AG04450 (cell line): ENCODE data around the gene CDH22. TPM values are rescaled to one million over a fixed set of nuclear protein-coding genes. Genes with fewer than 3 reads are reported as not detected.

Experiments
- CTCF ChIA-PET: fragments of 300-600, 350-600 bp; formaldehyde crosslinking; extraction: SDS; loops from one replicate; lab custom pipeline; 2022; ENCODE audit warnings: antibody characterized with exemption, inconsistent platforms; lab: Charles Lee
- POLR2A ChIA-PET: fragments of 350-600 bp; formaldehyde crosslinking; extraction: SDS; loops from one replicate; lab custom pipeline; 2021; ENCODE audit warnings: antibody characterized with exemption, inconsistent platforms; lab: Yijun Ruan, JAX
- DNase-seq: peaks from one replicate; pipeline ENCODE4 v3.0.0-alpha.2; 2011; ENCODE audit warnings: low read depth, low spot score
- H3K27ac ChIP-seq: one replicate; pipeline ENCODE4 v1.5.1; 2012; ENCODE audit warnings: low read depth, low read length, control low read depth
- H3K27me3 ChIP-seq: one replicate; pipeline ENCODE4 v1.6.0; 2012; ENCODE audit warnings: low read length; ENCODE audit not compliant: control insufficient read depth, insufficient read depth
- H3K4me3 ChIP-seq: 2 replicates; pipeline ENCODE4 v1.5.1; 2011; ENCODE audit warnings: mild to moderate bottlenecking, low read depth, low read length, control low read depth
- H3K9me3 ChIP-seq: 2 replicates; pipeline ENCODE4 v1.5.1; 2012; ENCODE audit warnings: low read length; ENCODE audit not compliant: control insufficient read depth, insufficient read depth
- polyA plus RNA-seq: library from polyadenylated mRNA; depleted of rRNA; stranded (reverse); fragments of >200 nt; gene quantifications from 2 replicates; pipeline ENCODE4 v1.2.3, GENCODE V29; 2011
- TF ChIP-seq, protein P1 (sequence below): IDR thresholded peaks from 2 replicates; pipeline ENCODE4 v1.5.1; 2011; ENCODE audit warnings: low read depth, low read length, control low read depth, inconsistent platforms

Gene CDH22
- polyA plus RNA-seq, 1 experiment = not detected

DNA sequence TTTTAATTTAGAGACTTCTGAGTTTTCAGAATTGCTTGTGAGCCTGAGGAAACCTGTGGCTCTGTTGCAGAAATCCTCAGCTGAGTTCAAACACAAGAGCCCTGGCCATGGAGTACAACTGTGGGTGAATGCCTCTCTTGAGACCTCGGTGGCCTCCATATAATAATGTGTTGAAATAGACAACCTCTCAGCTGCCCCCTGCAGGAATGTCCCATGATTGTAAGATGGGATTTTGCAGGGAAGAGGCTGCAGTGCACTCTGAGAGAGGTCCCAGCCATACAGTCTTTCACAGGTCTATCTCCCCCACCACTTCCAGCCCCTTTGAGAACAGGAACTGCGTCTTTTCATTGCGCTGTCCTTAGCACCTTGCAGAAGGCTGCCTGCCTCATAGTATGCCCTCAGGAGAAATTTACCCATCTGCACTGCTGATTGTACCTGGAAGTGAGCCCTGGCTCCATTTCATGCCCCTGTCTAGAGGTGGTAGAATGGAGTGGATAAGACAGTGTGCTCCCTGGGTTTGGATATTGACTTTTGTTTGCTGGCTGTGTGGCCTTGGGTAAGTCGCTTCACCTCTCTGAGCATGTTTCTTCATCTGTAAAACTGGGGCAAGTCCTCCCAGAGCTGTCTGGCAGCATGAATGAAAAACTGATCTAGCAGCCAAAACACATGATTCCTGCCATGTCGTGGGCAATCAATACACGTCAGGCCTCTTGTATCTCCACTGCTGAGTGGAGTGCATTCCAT is 16.8 kb upstream of the CDH22 start:
- TF ChIP-seq, protein P1, sequence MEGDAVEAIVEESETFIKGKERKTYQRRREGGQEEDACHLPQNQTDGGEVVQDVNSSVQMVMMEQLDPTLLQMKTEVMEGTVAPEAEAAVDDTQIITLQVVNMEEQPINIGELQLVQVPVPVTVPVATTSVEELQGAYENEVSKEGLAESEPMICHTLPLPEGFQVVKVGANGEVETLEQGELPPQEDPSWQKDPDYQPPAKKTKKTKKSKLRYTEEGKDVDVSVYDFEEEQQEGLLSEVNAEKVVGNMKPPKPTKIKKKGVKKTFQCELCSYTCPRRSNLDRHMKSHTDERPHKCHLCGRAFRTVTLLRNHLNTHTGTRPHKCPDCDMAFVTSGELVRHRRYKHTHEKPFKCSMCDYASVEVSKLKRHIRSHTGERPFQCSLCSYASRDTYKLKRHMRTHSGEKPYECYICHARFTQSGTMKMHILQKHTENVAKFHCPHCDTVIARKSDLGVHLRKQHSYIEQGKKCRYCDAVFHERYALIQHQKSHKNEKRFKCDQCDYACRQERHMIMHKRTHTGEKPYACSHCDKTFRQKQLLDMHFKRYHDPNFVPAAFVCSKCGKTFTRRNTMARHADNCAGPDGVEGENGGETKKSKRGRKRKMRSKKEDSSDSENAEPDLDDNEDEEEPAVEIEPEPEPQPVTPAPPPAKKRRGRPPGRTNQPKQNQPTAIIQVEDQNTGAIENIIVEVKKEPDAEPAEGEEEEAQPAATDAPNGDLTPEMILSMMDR = peak; percentile 49
- CTCF ChIA-PET = interaction anchor here (0.5 to 1.5 kb wide), 3 partner anchors 20 to 193 kb away, joined by 3 to 5 read pairs (median 3); no protein-coding TSS in a partner anchor
- peaks cover 44% of the 10 kb centered on the region for H3K27me3 ChIP-seq
- H3K4me3 ChIP-seq = no peak overlapping the region
- no peak overlapping the region for H3K27ac ChIP-seq
- POLR2A ChIA-PET = no interaction called here
- no peaks in the 10 kb centered on the region; the same call in 1 of the 2 replicates for H3K9me3 ChIP-seq
- no peak for DNase-seq

DNA sequence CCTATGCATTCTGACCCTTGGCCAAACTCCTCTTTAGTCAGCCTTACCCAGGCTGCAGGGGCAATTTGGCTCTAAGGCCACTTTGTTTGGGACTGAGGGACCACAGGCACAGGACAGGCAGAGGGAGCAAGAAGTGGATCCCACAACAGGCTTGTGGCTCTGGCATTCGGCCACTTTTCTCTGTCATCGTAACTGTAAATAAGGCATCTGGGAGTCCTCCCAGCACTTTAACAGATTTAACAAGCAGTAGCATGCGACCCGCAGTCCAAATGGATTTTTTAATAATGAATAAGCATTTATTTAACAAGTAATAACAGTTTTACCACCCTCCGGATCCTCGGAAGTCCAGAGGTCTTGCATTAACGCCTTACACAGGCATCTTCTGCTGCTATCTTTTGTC is 16.1 kb upstream of the CDH22 start:
- DNase-seq = no peak
- TF ChIP-seq, protein P1 = no peak
- Histone ChIP-seq H3K4me3 (no peak overlapping the region), H3K9me3 (no peaks in the 10 kb centered on the region), H3K27ac (no peak overlapping the region), H3K27me3 (peaks cover 47% of the 10 kb centered on the region)
- CTCF ChIA-PET = interaction anchor here (0.5 to 1.5 kb wide), 2 partner anchors 19 to 192 kb away, joined by 3 to 5 read pairs; no protein-coding TSS in a partner anchor
- POLR2A ChIA-PET = no interaction called here

DNA sequence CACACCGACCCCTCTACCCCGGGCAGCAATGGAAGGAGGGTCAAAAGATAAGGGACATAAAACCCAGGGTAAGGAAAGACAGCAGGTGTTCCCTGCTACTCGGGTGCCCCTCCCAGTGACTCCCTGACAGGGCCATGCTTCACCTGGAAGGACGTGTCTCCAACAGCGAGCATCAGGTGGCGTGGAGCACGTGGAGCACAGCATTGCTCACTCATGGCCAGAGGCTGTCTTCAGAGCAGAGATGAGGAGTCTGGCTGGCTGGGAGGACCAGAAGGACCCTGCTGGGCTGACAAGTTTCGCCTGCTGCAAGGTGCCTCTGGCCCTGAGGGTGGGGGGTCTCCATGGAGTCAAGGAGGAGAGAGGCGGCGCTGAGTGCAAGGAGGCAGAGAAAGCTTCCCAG is 15.3 kb upstream of the CDH22 start:
- Histone ChIP-seq H3K4me3 (no peak overlapping the region), H3K27me3 (peaks cover 50% of the 10 kb centered on the region), H3K27ac (no peak overlapping the region), H3K9me3 (no peaks in the 10 kb centered on the region)
- no peak for DNase-seq
- ChIA-PET POLR2A (no interaction called here), CTCF (no interaction called here)
- TF ChIP-seq, protein P1 = no peak

DNA sequence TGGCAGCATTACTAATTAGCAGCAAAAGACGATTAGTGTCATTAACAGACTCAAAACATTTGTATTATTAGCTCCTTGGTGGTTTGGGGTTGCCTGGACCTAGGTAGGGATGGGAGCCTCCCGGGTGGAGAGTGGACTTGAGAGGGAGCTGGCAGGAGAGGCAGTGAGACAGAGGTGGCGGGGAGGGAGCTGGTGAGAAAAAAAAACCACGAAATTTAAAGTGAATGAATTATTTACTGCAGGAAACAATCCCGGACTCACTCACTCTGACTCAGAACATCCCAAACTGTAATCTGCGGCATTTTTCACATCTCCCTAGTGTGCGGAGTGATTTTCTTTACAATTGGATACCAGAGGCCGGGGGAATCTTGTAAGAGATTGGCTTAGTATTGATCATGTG is 14.3 kb upstream of the CDH22 start:
- TF ChIP-seq, protein P1 = no peak
- CTCF ChIA-PET = interaction anchor here (0.6 kb wide), 1 partner anchor 194 kb away, joined by 5 read pairs; no protein-coding TSS in a partner anchor
- no peak for DNase-seq
- Histone ChIP-seq H3K4me3 (no peak overlapping the region), H3K9me3 (no peaks in the 10 kb centered on the region), H3K27ac (no peak overlapping the region), H3K27me3 (peaks cover 50% of the 10 kb centered on the region)
- POLR2A ChIA-PET = no interaction called here

DNA sequence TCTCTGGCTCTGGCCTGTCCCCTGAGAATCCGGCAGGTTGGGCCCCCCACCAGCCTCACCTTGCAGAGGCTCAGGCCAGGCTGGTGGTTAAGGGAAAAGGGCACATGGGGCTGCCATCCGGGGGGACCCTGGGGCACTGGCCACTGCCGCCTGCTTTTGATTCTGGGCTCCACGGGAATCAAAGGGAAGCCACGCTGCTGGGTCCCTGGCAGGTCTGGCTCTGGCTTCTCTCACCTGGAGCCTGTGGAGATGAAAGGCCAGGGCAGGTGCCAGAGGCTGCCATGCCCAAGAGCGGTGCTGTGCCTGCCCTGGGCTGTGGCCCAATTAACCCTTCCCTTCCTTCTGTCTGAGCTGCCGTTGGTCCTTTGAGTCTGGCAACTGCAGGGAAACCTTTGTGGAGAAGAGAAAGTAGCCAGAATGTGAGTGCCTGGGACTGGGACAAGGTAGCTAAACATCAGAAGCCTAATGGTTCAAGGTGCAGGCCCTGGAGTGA is 9.4 kb upstream of the CDH22 start:
- H3K27ac ChIP-seq = no peak overlapping the region
- no peaks in the 10 kb centered on the region for H3K9me3 ChIP-seq
- TF ChIP-seq, protein P1 = no peak
- H3K27me3 ChIP-seq = peaks cover 72% of the 10 kb centered on the region
- POLR2A ChIA-PET = no interaction called here
- no peak for DNase-seq
- CTCF ChIA-PET = interaction anchor here (1.4 kb wide), 1 partner anchor 31 kb away, joined by 3 read pairs; no protein-coding TSS in a partner anchor
- H3K4me3 ChIP-seq = no peak overlapping the region
